GM18502 (cell line): ENCODE data around the gene CCDC88A.
"Not testable (repeated sequence)": the region's sequence is repeated elsewhere in the genome, so short reads cannot be mapped to it uniquely, and the experiment has no call there.

Experiments used
- ATAC-seq: cut with Tn5 transposase; IDR thresholded peaks from one replicate; pipeline ENCODE4 v1.9.1; 2021; ENCODE audit warnings: mild to moderate bottlenecking; ENCODE audit not compliant: unreplicated experiment, poor library complexity

The CCDC88A gene

GRCh38 chr2:55327470-55328230 lies 92.0 kb downstream of the CCDC88A start:
- no peak for ATAC-seq

- no peak for ATAC-seq
Observed at GRCh38 chr2:55314985-55315384, 104.7 kb downstream of the CCDC88A start.

GRCh38 chr2:55311444-55311870 lies 108.2 kb downstream of the CCDC88A start:
- ATAC-seq, result peak; percentile 97

GRCh38 chr2:55309446-55309845 lies 110.2 kb downstream of the CCDC88A start:
- no peak for ATAC-seq

GRCh38 chr2:55302241-55302640 lies 117.4 kb downstream of the CCDC88A start:
- peak; percentile 95 for ATAC-seq

GRCh38 chr2:55301277-55301676 lies 118.4 kb downstream of the CCDC88A start:
- ATAC-seq, result no peak

GRCh38 chr2:55296393-55296792 lies 123.3 kb downstream of the CCDC88A start:
- peak; percentile 58 for ATAC-seq

- ATAC-seq, result no peak
Observed at GRCh38 chr2:55283083-55283482, 136.6 kb downstream of the CCDC88A start.

GRCh38 chr2:55282110-55282917 lies 137.3 kb downstream of the CCDC88A start:
- peak; percentile 98 for ATAC-seq

- ATAC-seq, result not testable (repeated sequence)
Observed at GRCh38 chr2:55280851-55281546, 138.7 kb downstream of the CCDC88A start.

- ATAC-seq, result not testable (repeated sequence)
Observed at GRCh38 chr2:55279859-55280424, 139.7 kb downstream of the CCDC88A start.

- not testable (repeated sequence) for ATAC-seq
Observed at GRCh38 chr2:55279214-55279835, 140.3 kb downstream of the CCDC88A start.

GRCh38 chr2:55277310-55277709 lies 142.3 kb downstream of the CCDC88A start:
- ATAC-seq, result no peak

GRCh38 chr2:55274346-55274745 lies 145.3 kb downstream of the CCDC88A start:
- ATAC-seq, result not testable (repeated sequence)

- no peak for ATAC-seq
Observed at GRCh38 chr2:55269645-55269990, 150.0 kb downstream of the CCDC88A start.

- peak; percentile 96 for ATAC-seq
Observed at GRCh38 chr2:55268907-55269644, 150.6 kb downstream of the CCDC88A start, which contains the start of gene MTIF2. MTIF2 (minus strand) TSS chr2:55269231; CDS start chr2:55263858, 5,373 bp downstream.

GRCh38 chr2:55268288-55268906 lies 151.3 kb downstream of the CCDC88A start:
- no peak for ATAC-seq

GRCh38 chr2:55259586-55259985 lies 160.1 kb downstream of the CCDC88A start:
- ATAC-seq, result not testable (repeated sequence)

GRCh38 chr2:55252832-55253231 lies 166.8 kb downstream of the CCDC88A start:
- no peak for ATAC-seq
